WTC11 (cell line): ENCODE measurements around the gene DOCK1.

Experiments
- CREB1 ChIP-seq: sonication (generic); formaldehyde crosslinking; IDR thresholded peaks from 2 replicates; pipeline ENCODE4 v1.8.0; 2023; ENCODE audit warnings: mild to moderate bottlenecking, missing genetic modification reagents
- CREM ChIP-seq: sonication (generic); formaldehyde crosslinking; IDR thresholded peaks from 2 replicates; pipeline ENCODE4 v1.8.1; 2022; ENCODE audit warnings: mild to moderate bottlenecking, missing genetic modification reagents, moderate library complexity
- FOXJ3 ChIP-seq: sonication (generic); formaldehyde crosslinking; IDR thresholded peaks from 2 replicates; pipeline ENCODE4 v1.9.0; 2021; ENCODE audit warnings: missing genetic modification reagents, mild to moderate bottlenecking, borderline replicate concordance
- JUN ChIP-seq: sonication (generic); formaldehyde crosslinking; IDR thresholded peaks from 2 replicates; pipeline ENCODE4 v1.8.0; 2023; ENCODE audit warnings: mild to moderate bottlenecking, missing genetic modification reagents
- TCF7 ChIP-seq: sonication (generic); formaldehyde crosslinking; IDR thresholded peaks from 2 replicates; pipeline ENCODE4 v1.8.0; 2022; ENCODE audit warnings: mild to moderate bottlenecking, low read depth, missing genetic modification reagents, moderate library complexity
- ZNF219 ChIP-seq: sonication (generic); formaldehyde crosslinking; IDR thresholded peaks from 2 replicates; pipeline ENCODE4 v1.8.0; 2023; ENCODE audit warnings: missing genetic modification reagents, mild to moderate bottlenecking, borderline replicate concordance
- TF ChIP-seq, protein P1 (sequence below): sonication (generic); formaldehyde crosslinking; conservative IDR thresholded peaks from 2 replicates; pipeline ENCODE4 v1.8.1; 2022; ENCODE audit warnings: mild to moderate bottlenecking, missing genetic modification reagents
- TF ChIP-seq, protein P2 (sequence below): fragments of 200-600 bp; IDR thresholded peaks from 2 replicates; pipeline ENCODE4 v1.8.0; 2022; ENCODE audit warnings: antibody characterized with exemption
- TF ChIP-seq, protein P3 (sequence below): sonication (generic); formaldehyde crosslinking; IDR thresholded peaks from 2 replicates; pipeline ENCODE4 v1.8.1; 2022; ENCODE audit warnings: mild to moderate bottlenecking, moderate library complexity, missing genetic modification reagents

DNA sequence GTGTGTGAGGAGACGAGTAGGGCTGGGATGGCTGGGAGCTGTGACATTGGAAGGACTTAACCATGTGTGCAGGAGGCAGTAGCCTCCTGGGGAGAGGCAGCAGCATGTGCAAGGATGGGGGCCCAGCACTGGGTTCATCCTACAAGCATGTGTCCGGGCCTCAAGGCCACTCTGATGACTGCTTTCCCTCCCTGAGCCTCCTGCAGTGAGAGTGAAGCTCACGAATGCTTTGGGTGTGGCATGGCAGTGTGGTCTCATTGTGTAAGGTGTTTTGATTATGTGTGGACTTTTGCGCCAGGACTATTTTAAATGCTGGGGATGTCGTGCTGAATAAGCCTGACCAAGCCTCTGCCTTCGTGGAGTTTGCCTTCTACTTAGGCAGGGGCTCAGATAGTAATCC, 413.2 kb downstream of the DOCK1 start:
- TF ChIP-seq, protein P1, sequence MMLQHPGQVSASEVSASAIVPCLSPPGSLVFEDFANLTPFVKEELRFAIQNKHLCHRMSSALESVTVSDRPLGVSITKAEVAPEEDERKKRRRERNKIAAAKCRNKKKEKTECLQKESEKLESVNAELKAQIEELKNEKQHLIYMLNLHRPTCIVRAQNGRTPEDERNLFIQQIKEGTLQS (CRISPR knock-in tag) = no peak
- TF ChIP-seq CREM (no peak), TCF7 (CRISPR knock-in tag) (no peak), CREB1 (no peak), FOXJ3 (CRISPR knock-in tag) (no peak), ZNF219 (CRISPR knock-in tag) (no peak), JUN (CRISPR knock-in tag) (no peak)
- TF ChIP-seq, protein P2, sequence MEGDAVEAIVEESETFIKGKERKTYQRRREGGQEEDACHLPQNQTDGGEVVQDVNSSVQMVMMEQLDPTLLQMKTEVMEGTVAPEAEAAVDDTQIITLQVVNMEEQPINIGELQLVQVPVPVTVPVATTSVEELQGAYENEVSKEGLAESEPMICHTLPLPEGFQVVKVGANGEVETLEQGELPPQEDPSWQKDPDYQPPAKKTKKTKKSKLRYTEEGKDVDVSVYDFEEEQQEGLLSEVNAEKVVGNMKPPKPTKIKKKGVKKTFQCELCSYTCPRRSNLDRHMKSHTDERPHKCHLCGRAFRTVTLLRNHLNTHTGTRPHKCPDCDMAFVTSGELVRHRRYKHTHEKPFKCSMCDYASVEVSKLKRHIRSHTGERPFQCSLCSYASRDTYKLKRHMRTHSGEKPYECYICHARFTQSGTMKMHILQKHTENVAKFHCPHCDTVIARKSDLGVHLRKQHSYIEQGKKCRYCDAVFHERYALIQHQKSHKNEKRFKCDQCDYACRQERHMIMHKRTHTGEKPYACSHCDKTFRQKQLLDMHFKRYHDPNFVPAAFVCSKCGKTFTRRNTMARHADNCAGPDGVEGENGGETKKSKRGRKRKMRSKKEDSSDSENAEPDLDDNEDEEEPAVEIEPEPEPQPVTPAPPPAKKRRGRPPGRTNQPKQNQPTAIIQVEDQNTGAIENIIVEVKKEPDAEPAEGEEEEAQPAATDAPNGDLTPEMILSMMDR = no peak
- TF ChIP-seq, protein P3, sequence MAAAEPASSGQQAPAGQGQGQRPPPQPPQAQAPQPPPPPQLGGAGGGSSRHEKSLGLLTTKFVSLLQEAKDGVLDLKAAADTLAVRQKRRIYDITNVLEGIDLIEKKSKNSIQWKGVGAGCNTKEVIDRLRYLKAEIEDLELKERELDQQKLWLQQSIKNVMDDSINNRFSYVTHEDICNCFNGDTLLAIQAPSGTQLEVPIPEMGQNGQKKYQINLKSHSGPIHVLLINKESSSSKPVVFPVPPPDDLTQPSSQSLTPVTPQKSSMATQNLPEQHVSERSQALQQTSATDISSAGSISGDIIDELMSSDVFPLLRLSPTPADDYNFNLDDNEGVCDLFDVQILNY (CRISPR knock-in tag) = no peak
